ENCODE results near the gene TSPAN32.

The TSPAN32 gene

GRCh38 chr11:2325719-2326118, 23.9 kb downstream of the TSPAN32 start (continued):
- no peak for TF ChIP-seq POU6F1 (CRISPR knock-in tag; IDR thresholded peaks at IDR 0.05; ENCODE audit: borderline replicate concordance, low read depth)

GRCh38 chr11:2327032-2327431, 25.2 kb downstream of the TSPAN32 start:
- no peak for ATAC-seq
- TF ChIP-seq ZNF8 (CRISPR knock-in tag; IDR thresholded peaks at IDR 0.05) (no peak), ESRRG (CRISPR knock-in tag; IDR thresholded peaks at IDR 0.05) (no peak), TSHZ2 (CRISPR knock-in tag; IDR thresholded peaks at IDR 0.05) (no peak)

- TF ChIP-seq ZC3H10 (CRISPR knock-in tag; IDR thresholded peaks at IDR 0.05): no peak
- no peak for TF ChIP-seq ARNTL (CRISPR knock-in tag; IDR thresholded peaks at IDR 0.05; ENCODE audit: borderline replicate concordance, low read depth)
- TF ChIP-seq TOX (CRISPR knock-in tag; IDR thresholded peaks at IDR 0.05; ENCODE audit: borderline replicate concordance): no peak
- no peak for TF ChIP-seq ZNF8 (CRISPR knock-in tag; IDR thresholded peaks at IDR 0.05)
- no peak for TF ChIP-seq ZNF70 (CRISPR knock-in tag; IDR thresholded peaks at IDR 0.05)
- TF ChIP-seq OSR1 (CRISPR knock-in tag; IDR thresholded peaks at IDR 0.05): no peak
- no peak for TF ChIP-seq CSDC2 (CRISPR knock-in tag; IDR thresholded peaks at IDR 0.05)
- TF ChIP-seq POU6F1 (CRISPR knock-in tag; IDR thresholded peaks at IDR 0.05; ENCODE audit: borderline replicate concordance, low read depth): no peak
- TF ChIP-seq TSHZ2 (CRISPR knock-in tag; IDR thresholded peaks at IDR 0.05): no peak
- no peak for TF ChIP-seq SNAI2 (CRISPR knock-in tag; IDR thresholded peaks at IDR 0.05)
- TF ChIP-seq CSRNP3 (CRISPR knock-in tag; IDR thresholded peaks at IDR 0.05): no peak
- no peak for TF ChIP-seq ZNF565 (CRISPR knock-in tag; conservative IDR thresholded peaks at IDR 0.05; ENCODE audit: low read depth)
- no peak for TF ChIP-seq TCF4 (CRISPR knock-in tag; IDR thresholded peaks at IDR 0.05; ENCODE audit: borderline replicate concordance)
- no peak for TF ChIP-seq GLIS3 (CRISPR knock-in tag; IDR thresholded peaks at IDR 0.05)
- TF ChIP-seq ZFP30 (CRISPR knock-in tag; IDR thresholded peaks at IDR 0.05): no peak
- no peak for ATAC-seq
These were observed 26.2 kb downstream of the TSPAN32 start for GRCh38 chr11:2328021-2328420.

GRCh38 chr11:2328656-2329354, 27.0 kb downstream of the TSPAN32 start:
- ATAC-seq: no peak
- TF ChIP-seq TCF4 (CRISPR knock-in tag; IDR thresholded peaks at IDR 0.05; ENCODE audit: borderline replicate concordance) (no peak), PATZ1 (CRISPR knock-in tag; IDR thresholded peaks at IDR 0.05; ENCODE audit: borderline replicate concordance) (no peak), BACH2 (CRISPR knock-in tag; IDR thresholded peaks at IDR 0.05; ENCODE audit: borderline replicate concordance) (no peak), ISL1 (CRISPR knock-in tag; IDR thresholded peaks at IDR 0.05) (no peak), POU6F1 (CRISPR knock-in tag; IDR thresholded peaks at IDR 0.05; ENCODE audit: borderline replicate concordance, low read depth) (no peak), TOX (CRISPR knock-in tag; IDR thresholded peaks at IDR 0.05; ENCODE audit: borderline replicate concordance) (no peak)

Data from SK-N-SH treated with all-trans-retinoic acid at 6 μM for 48 hours (cell line).